Measurements from ENCODE around the gene TFF3. TPM values are rescaled to one million over a fixed set of nuclear protein-coding genes. Genes with fewer than 3 reads are reported as not detected.

Gene TFF3
- total and polyA plus RNA-seq, 7 donors, result 14.3 to 7,065 (median 45.1) TPM

- peaks cover 0 to 19% (median 13%) of the 10 kb centered on the region in 4 donors for H3K36me3 ChIP-seq
- 84 to 85% methylated on average over 9 of the region's 9 CpGs for WGBS, 2 donors
- no peak for DNase-seq
- intact Hi-C loops (cut with DNase I), result no loop called here
- H3K4me1 ChIP-seq, result no peaks in the 10 kb centered on the region
- no peak overlapping the region for H3K4me3 ChIP-seq
- no peak for TF ChIP-seq POLR2AphosphoS5 (IDR thresholded peaks at IDR 0.05)
- TF ChIP-seq POLR2A (IDR thresholded peaks at IDR 0.05), result no peak
- TF ChIP-seq EP300 (IDR thresholded peaks at IDR 0.05), result no peak
- no peak for TF ChIP-seq CTCF (IDR thresholded peaks at IDR 0.05)
- no peaks in the 10 kb centered on the region for H3K27me3 ChIP-seq
- no peaks in the 10 kb centered on the region for H3K9me3 ChIP-seq
- no peak overlapping the region for H3K27ac ChIP-seq
These were observed 17.8 kb downstream of the TFF3 start for GRCh38 chr21:42297377-42297776.

GRCh38 chr21:42296501-42296900, 18.7 kb downstream of the TFF3 start:
- Histone ChIP-seq H3K27ac (no peak overlapping the region), H3K4me3 (no peak overlapping the region), H3K9me3 (no peaks in the 10 kb centered on the region), H3K36me3 (peaks cover 8 to 28% (median 17%) of the 10 kb centered on the region in 4 donors), H3K27me3 (no peaks in the 10 kb centered on the region), H3K4me1 (no peaks in the 10 kb centered on the region)
- DNase-seq, result no peak
- TF ChIP-seq POLR2A (IDR thresholded peaks at IDR 0.05) (no peak), POLR2AphosphoS5 (IDR thresholded peaks at IDR 0.05) (no peak), CTCF (IDR thresholded peaks at IDR 0.05) (no peak), EP300 (IDR thresholded peaks at IDR 0.05) (no peak)
- intact Hi-C loops (cut with DNase I), result no loop called here
- 83 to 87% methylated on average over 7 of the region's 7 CpGs for WGBS, 2 donors

GRCh38 chr21:42295845-42296244, 19.4 kb downstream of the TFF3 start:
- H3K36me3 ChIP-seq, result peaks cover 11 to 35% (median 19%) of the 10 kb centered on the region in 4 donors
- intact Hi-C loops (cut with DNase I), result no loop called here
- no peaks in the 10 kb centered on the region for H3K9me3 ChIP-seq
- no peak for DNase-seq
- H3K4me1 ChIP-seq, result no peaks in the 10 kb centered on the region
- no peaks in the 10 kb centered on the region for H3K27me3 ChIP-seq
- no peak for TF ChIP-seq EP300 (IDR thresholded peaks at IDR 0.05)
- TF ChIP-seq CTCF (IDR thresholded peaks at IDR 0.05), result no peak
- no peak for TF ChIP-seq POLR2A (IDR thresholded peaks at IDR 0.05)
- no peak for TF ChIP-seq POLR2AphosphoS5 (IDR thresholded peaks at IDR 0.05)
- 84 to 86% methylated on average over 15 of the region's 15 CpGs for WGBS, 2 donors
- no peak overlapping the region for H3K27ac ChIP-seq
- no peak overlapping the region for H3K4me3 ChIP-seq

GRCh38 chr21:42294273-42294880, 20.8 kb downstream of the TFF3 start:
- H3K36me3 ChIP-seq, result peaks cover 11 to 47% (median 19%) of the 10 kb centered on the region in 4 donors
- H3K27me3 ChIP-seq, result no peaks in the 10 kb centered on the region
- WGBS, 2 donors, result 95% methylated on average over 22 of the region's 22 CpGs
- DNase-seq, result no peak
- no peaks in the 10 kb centered on the region for H3K9me3 ChIP-seq
- no peak overlapping the region for H3K27ac ChIP-seq
- H3K4me1 ChIP-seq, result no peaks in the 10 kb centered on the region
- intact Hi-C loops (cut with DNase I), result no loop called here
- no peak overlapping the region for H3K4me3 ChIP-seq
- TF ChIP-seq POLR2AphosphoS5 (IDR thresholded peaks at IDR 0.05), result no peak
- TF ChIP-seq POLR2A (IDR thresholded peaks at IDR 0.05), result no peak
- TF ChIP-seq CTCF (IDR thresholded peaks at IDR 0.05), result no peak
- no peak for TF ChIP-seq EP300 (IDR thresholded peaks at IDR 0.05)
